Activated CD8-positive, alpha-beta memory T cell treated with anti-CD3 and anti-CD28 coated beads for 48 hours (primary cell): ENCODE measurements around the gene NTM.

Experiments used
- DNase-seq, 3 experiments: peaks; one replicate each; pipeline ENCODE4 v3.0.0-alpha.2; 2020; ENCODE audit warnings: low read depth in 2 of 3, low spot score in 2 of 3

Gene NTM

DNA sequence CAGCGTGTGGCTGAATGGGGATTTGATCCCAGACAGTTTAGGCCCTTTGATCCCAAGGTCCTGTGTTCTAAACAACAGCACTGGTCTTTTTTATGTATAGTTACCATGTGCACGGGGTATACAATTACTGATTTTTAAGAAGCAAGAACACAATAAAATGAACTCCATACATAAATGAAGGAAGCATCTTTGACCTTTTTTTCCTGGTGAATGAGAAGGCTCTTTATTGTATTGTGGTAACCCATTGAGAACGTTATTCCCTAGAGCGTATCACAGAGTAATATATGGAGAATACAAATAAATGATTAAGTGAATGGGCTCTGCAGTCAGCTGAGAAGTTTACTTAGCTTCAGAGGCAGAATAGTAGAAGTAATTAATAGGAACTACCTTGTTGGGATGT lies 563.6 kb downstream of the NTM start:
- no peak for DNase-seq

- no peak for DNase-seq
Measured at GRCh38 chr11:131938351-131938751, 567.9 kb downstream of the NTM start.

GRCh38 chr11:131940126-131940525 lies 569.7 kb downstream of the NTM start:
- DNase-seq, result no peak

GRCh38 chr11:131942878-131943277 lies 572.5 kb downstream of the NTM start:
- DNase-seq, result no peak

GRCh38 chr11:131943295-131943694 lies 572.9 kb downstream of the NTM start:
- no peak for DNase-seq

DNA sequence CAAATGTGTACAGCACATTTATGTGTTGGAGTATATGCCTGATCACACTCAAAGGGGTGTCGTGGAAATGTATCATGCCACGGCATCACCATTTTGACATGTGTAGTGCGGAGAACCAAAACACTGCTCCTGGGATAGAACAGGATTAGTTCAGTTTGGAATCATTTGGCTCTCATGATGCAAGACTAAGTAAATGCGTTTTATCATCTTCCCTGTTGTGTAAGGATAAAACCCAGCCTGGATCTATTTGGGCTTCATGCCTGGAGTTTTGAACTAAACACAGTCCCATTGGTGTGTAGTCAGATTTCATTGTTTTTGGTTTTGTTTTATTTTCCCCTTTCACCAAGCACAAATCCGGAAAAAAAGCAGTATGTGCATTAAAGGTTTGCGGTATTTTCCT lies 574.3 kb downstream of the NTM start:
- DNase-seq, result no peak

DNA sequence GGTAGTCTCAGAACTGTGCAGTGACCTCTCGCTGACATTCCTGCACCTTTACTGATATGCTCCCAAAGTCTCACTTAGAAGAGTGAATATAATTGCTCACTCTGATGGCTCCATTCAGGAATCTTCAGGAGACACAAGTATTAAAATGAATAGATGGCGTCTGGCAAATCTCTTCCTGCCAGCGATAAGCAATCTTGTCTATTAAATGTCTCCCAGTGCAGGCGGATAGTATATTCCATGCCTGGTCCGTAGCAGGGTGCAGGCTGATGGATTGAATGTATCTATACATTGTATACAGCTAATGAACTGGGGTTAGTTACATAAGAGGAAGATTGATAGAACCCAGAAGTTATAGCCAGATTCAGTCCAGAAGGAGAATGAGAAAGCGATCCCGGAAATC lies 575.3 kb downstream of the NTM start:
- no peak for DNase-seq

- no peak for DNase-seq
Measured at GRCh38 chr11:131947511-131947910, 577.1 kb downstream of the NTM start.

DNA sequence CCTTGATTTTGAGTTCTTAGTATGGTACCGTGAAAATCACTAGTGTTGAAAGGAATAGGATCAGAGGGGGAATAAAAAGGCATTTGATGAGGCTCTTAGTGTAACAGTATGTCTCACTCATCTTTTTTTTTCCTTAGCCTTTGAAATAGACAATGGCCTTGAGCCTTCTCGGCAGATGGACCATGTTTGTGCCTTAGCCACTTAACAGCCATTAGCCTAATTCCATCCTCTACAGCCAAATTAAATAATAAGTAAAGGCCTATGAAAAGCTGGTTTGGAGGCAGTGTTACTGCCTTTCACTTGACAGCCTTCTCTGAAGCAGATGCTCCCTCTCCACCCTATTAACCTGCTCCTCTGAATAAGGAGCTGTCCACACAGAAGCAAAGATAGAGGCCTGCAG lies 580.7 kb downstream of the NTM start:
- no peak for DNase-seq

GRCh38 chr11:131954146-131954545 lies 583.7 kb downstream of the NTM start:
- DNase-seq, result no peak

GRCh38 chr11:131955904-131956303 lies 585.5 kb downstream of the NTM start:
- no peak for DNase-seq

DNA sequence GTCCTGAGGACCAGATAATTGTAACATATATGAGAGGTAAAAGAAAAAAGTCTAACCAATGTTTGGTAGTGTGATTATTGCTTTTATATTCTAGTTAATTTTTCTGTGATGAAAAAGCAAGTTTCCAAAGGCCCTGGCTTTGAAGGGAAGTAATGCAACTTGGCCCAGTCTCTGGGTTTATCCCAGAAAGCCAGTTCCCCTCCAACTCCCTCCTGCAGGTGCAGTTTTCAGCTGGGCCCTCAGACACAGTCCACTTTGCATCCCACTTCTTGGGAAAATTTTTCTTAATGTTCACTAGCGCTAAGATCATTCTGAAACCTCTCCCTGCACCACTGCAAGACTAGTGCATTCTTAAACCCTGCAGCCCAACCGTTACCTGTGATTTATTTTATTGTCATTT lies 586.8 kb downstream of the NTM start:
- DNase-seq, result no peak

GRCh38 chr11:131957875-131958274 lies 587.5 kb downstream of the NTM start:
- DNase-seq, result no peak

GRCh38 chr11:131962818-131963217 lies 592.4 kb downstream of the NTM start:
- DNase-seq, result no peak

GRCh38 chr11:131964698-131965483 lies 594.5 kb downstream of the NTM start:
- no peak for DNase-seq

DNA sequence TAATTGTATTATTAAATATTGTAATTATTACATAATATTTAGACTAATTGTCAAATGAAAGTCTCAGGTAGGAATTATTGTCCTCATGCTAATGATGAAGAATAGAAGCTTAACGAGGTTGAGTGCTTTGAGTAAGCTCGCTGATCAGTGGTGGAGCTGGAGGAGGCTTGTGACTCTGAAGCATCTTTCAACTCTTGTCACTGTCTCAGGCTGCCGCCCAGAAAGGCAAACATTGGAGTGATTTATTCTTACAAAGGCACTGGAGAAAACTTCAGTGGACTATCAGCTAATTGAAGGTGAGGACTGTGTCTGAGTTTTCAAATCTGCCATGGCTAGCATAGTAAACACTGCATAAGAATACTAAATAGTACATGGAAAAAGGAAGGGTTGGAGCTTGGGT lies 595.1 kb downstream of the NTM start:
- no peak for DNase-seq

GRCh38 chr11:131966667-131967066 lies 596.3 kb downstream of the NTM start:
- no peak for DNase-seq

- DNase-seq, result no peak
Measured at GRCh38 chr11:131969261-131969660, 598.8 kb downstream of the NTM start.

- DNase-seq, result no peak
Measured at GRCh38 chr11:131973061-131973460, 602.6 kb downstream of the NTM start.

DNA sequence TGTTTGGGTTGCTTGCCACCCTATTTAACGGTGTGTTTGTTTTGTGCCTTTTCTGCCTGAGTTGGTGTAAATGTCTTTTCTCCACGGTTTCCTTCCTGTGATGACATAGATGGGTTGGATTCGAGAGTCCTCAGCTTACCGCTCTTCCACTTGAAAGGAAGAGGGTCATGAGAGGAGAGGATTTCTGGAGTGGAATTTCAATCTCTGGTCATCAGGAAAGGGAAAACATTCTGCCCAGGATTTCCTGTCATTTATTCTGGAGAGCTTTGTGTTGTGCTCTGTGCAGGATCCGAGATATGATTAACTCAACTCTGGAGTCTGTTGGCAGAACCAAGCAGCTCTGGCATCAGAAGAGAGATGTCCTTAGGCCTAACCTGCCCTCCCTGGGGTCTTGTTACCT lies 605.2 kb downstream of the NTM start:
- DNase-seq, result no peak

GRCh38 chr11:131976021-131976420 lies 605.6 kb downstream of the NTM start:
- DNase-seq, result no peak

DNA sequence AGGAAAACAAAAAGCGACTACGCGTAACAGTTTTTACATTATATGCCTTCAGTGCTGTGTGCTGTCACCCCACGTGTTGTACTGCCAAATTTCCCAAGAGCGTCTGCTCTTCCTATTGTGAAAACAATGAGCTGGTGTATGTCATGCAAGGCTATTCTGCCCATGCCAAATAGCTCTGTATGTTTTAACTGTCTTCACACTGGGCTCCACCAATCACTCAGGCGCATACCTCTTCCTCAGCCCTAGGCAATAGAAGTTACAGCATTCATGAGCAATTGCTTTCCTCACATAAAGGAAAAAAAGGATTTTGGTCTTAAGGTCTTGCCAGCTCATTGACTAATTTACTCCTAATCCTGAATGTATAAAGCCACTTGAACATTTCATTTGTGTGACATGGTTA lies 606.8 kb downstream of the NTM start:
- no peak for DNase-seq

DNA sequence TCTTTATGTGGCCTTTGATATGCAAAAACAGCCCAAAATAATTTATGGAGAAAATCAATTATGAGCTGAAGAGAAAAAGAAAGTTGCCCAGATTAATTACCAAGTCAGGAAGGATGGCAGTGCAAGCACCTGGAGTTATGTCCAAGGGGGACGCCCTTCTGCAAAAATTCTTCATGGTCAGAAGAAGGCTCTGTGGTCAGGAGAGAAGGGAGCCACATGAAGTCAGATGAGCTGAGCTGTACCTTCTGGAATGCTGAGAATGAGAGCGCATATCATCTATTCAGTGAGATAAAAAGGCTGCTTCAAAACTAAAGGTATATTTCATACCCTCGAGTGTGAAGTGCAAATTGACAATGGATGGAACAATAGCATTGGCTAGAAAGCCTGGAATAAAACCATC lies 607.4 kb downstream of the NTM start:
- no peak for DNase-seq
